GM18526 (cell line): ENCODE measurements around the gene RACGAP1.

Experiments used
- POLR2A ChIP-seq: IDR thresholded peaks from 3 replicates; pipeline ENCODE4 v1.6.1; 2011; ENCODE audit not compliant: insufficient read length; ENCODE audit errors: extremely low read depth

The RACGAP1 gene

GRCh38 chr12:49971141-49971540, 54.2 kb downstream of the RACGAP1 start:
- TF ChIP-seq POLR2A, result no peak

- no peak for TF ChIP-seq POLR2A
Observed at GRCh38 chr12:49970658-49971057, 54.6 kb downstream of the RACGAP1 start.

DNA sequence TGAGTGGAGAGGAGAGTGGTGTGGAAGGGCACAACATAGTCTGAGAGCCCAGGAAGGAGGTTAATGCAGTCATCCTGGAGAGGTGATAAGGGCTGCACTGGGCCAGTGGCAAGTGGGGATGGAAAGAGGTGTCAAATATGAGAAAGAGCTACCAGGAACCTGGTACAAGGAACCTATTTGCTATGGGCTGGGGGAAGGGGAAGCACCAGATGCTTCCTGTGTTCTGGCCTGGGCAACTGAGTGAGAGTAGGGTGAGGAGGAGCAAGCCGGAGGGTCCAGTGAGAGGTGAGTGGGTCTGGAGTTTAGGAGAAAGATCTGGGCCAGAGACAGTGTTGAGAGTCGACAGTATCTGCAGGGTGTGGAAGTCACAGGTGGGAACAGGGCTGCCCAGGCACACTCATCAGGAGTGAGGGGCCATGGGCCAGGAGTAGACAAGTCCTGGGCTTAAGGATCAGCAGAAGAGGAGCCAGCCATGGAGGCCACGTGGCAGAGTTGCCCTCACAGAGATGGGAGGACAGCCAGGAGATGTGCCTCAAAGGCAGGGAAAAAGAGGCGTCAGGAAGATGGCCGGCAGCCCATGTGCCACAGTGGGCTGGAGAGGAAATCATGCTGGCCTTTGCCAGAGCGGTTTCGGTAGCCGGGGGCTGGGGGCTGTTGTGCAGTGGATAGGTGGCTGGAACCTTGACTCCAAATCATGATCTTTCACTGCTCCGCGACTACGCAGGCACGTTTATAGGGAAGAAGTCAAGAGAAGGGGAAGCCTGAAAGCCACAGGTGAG, 55.5 kb downstream of the RACGAP1 start:
- TF ChIP-seq POLR2A, result no peak

DNA sequence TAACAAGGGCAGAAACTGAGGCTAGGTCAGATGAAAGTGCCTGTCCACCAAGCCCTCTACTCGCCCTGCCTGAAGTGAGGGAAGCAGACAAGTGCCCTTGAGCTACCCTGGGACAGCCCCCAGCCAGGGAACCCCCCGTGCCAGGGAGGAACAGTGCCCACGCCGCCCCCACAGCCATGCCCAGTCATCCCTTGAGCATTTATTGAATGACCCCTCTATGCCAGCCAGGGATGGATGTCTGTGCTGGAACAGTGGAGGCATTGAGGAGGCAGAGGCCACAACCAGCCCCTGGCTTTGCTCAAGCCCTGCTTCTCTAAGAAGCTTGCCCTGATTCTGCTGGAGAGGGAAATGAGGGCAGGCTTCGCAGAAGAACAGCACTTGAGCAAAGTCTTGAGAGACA, 56.3 kb downstream of the RACGAP1 start:
- TF ChIP-seq POLR2A, result no peak

- TF ChIP-seq POLR2A, result no peak
Observed at GRCh38 chr12:49968471-49968870, 56.8 kb downstream of the RACGAP1 start.

DNA sequence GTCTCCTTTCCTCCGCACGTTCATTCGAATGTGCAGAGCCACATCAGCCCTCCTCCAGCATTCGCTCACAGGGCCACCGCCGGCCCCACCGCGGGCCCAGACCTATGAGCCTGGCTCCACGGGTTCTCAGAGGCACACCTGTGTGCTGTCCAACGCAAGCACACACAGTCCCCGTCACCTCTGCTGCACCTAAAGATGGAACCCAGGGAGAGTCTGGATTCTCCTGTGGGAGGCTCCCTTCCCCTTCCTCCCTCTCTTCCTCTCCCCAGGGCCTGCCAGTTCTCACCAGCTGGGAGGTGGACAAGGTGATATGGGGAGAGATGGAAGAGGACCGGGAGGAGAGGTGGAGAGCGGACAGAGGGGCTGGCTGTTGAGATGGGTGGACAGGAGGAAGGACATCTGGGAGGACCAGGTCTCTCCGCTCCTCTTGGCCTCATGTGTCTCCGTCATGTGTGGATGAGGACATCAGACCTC, 57.5 kb downstream of the RACGAP1 start:
- no peak for TF ChIP-seq POLR2A

DNA sequence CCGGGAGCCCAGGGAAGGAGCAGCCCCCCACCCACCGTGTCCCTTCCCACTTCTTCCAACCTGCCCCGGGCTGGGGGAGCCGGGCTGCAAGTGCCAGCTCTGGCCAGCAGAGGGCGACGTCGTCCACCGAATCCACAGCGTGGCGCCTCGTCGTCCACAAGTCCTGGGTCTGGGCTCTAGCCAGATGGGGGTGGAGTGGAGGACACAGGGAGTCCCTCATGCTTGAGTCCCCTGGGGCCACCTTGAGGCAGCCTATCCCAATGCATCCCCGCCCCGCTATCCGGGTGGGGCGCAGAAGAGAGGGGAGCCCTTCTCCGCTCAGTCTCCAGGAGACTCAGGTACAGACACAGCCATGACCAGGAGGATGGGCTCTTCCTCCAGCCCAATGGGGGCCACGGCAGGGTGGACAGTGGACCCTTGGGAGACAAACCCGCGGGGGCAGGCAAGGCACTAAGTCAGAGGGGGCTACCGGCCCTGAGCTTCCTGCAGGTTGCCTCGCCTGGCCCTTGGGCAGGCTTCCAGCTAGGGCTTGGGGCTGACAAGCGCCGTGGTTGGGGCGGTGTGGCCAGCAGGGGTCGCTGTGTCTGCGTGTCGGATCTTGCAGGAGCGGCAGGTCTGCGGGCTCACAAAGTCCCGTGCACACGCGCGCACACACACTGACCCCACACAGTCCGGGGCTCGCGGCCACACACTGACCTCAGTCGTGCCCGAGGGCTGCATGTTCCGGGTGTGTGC, 58.1 kb downstream of the RACGAP1 start:
- TF ChIP-seq POLR2A, result no peak

DNA sequence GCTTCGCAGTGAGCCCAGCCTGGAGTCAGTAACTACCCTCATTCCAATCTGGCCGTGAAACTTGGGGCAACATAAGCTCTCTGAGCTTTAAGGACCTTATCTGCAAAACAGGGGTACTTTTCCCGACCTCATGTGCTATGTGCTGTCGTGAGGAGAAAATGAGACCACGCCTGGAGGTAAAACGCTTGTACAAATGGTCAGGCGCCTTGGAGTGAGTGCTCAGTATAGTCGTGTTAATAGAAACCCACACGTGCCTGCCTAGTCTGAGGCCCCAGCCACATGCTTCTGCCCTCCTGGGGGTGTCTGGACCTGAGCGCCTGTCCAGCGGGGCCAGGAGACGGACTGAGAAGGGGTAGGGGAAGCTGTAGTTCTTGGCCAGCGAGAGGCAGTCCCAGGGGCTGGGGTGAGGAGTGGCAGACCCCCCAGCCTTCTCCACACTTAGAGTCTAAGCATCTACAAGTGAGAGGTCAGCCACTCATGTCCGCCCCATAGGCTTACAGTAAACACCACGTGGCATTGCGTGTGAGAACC, 58.7 kb downstream of the RACGAP1 start:
- no peak for TF ChIP-seq POLR2A

DNA sequence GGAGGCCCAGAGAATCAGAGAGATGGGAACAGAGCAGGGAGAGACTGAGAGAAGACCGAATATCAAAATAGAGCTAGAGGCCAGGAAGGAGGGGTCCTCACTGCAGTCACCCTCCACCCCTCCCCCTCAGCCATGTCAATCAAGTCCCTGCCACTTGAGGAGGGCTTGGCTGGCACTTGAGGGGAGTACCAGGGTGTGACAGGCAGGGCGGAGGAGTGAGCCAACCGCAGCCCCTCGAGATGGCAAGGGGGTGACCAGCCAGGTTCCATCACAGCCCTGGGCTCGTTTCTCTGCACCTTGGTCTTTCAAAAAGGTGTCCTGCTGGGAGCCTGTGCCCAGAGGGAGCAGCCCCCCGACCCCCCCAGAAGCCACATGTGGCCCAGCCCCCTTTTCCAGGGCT, 59.5 kb downstream of the RACGAP1 start:
- TF ChIP-seq POLR2A, result no peak

DNA sequence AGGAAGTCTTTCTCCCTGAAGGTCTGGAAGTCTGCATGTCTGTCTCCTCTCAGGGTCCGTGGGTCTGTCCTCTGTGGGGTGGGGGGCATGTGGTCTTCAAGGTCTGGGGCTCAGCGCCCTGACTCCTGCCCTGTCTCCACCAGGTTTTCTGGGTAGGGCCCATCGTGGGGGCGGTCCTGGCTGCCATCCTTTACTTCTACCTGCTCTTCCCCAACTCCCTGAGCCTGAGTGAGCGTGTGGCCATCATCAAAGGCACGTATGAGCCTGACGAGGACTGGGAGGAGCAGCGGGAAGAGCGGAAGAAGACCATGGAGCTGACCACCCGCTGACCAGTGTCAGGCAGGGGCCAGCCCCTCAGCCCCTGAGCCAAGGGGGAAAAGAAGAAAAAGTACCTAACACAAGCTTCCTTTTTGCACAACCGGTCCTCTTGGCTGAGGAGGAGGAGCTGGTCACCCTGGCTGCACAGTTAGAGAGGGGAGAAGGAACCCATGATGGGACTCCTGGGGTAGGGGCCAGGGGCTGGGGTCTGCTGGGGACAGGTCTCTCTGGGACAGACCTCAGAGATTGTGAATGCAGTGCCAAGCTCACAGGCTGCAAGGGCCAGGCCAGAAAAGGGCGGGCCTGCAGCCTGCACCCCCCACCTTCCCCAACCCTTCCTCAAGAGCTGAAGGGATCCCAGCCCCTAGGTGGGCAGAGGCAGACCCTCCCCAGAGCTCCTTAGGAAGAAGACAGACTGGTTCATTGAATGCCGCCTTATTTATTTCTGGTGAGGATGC, 60.3 kb downstream of the RACGAP1 start:
- no peak for TF ChIP-seq POLR2A

GRCh38 chr12:49963976-49964815, 61.1 kb downstream of the RACGAP1 start:
- TF ChIP-seq POLR2A, result no peak

DNA sequence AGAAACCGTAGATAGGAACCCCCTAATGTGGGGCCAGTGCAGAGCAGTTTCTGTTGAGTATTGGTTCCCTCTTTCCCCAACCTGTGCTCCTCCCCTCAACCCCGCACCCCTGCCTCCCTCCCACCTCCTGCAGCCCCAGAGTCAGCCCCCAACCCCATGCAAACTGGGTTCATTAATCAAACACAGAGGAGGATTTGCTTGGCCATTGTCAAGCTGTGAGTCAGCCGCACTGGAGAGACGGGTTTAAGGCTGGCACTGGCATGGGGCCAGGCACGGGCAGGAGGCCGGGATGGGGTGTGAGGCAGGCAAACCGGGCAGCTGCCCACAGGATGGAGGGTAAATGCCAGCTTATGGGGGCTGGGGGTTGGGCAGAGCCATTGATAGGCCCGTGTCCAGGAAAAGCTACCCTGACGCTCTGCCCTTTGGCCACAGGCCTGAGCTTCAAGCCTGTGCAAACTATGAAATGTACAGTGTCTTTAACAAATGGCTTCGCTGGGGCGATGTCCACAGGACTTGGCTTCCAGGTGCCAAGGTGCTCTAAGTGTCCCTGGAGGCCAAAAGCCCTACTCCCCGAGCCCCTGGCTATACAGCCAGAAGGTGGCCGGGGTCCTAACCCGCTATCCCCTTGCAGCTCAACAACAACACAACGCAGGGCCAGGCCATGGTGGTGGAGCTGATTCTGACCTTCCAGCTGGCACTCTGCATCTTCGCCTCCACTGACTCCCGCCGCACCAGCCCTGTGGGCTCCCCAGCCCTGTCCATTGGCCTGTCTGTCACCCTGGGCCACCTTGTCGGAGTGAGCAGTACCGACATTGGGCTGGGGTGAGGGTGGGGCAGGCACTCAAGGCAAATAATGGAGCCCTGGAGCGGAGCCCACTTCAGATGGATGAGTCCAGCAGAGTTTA, 62.2 kb downstream of the RACGAP1 start:
- TF ChIP-seq POLR2A, result no peak

GRCh38 chr12:49961993-49962764, 63.1 kb downstream of the RACGAP1 start:
- TF ChIP-seq POLR2A, result no peak
